ENCODE results near the gene PIK3R5. TPM values are rescaled to one million over a fixed set of nuclear protein-coding genes. Genes with fewer than 3 reads are reported as not detected.

Gene PIK3R5
- total RNA-seq, 2 experiments from 2014 or later: 0.76 to 1.5 TPM

DNA sequence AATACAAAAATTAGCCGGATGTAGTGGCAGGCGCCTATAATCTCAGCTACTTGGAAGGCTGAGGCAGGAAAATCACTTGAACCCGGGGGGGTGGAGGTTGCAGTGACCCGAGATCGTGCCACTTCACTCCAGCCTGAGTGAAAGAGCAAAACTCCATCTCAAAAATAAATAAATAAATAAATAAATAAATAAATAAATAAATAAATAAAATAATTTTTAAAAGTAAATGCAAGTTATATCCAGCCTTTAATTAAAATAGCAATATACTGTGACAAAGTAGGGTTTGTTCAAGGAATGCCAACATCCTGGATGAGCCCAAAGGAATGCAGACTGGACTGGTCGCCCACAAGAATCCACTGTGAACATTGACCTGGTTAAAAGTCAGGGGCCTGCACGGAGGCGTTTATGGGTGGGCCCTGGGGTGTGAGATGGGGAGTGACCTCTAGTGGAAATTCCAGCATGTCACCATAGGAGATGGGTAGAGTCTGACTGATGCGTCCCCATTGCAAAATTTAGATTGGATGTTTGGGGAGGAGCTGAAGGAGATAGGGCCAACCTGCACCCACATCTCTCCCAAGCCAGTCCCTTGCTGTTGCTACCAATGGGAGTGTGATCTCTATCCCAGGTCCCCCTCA, 9.7 kb upstream of the PIK3R5 start:
- H3K9me3 ChIP-seq (ENCODE audit: low read length): no peaks in the 10 kb centered on the region
- H3K4me1 ChIP-seq (ENCODE audit: insufficient read depth, low read length, poor library complexity, severe bottlenecking): no peaks in the 10 kb centered on the region
- no peaks in the 10 kb centered on the region for H4K20me1 ChIP-seq (ENCODE audit: insufficient read depth, low read length)
- H3K27ac ChIP-seq (ENCODE audit: low read depth, low read length, poor library complexity, severe bottlenecking): no peak overlapping the region
- no peak overlapping the region for H3K4me2 ChIP-seq (ENCODE audit: low read length)
- ChIA-PET CTCF (ENCODE audit: unreplicated experiment) (no interaction called here), POLR2A (no interaction called here)
- BruUV-seq (replicated peaks): no TSS peak
- TF ChIP-seq EZH2phosphoT487 (IDR thresholded peaks at IDR 0.05; ENCODE audit: borderline replicate concordance, low read depth, low read length): no peak
- TF ChIP-seq, protein P1, sequence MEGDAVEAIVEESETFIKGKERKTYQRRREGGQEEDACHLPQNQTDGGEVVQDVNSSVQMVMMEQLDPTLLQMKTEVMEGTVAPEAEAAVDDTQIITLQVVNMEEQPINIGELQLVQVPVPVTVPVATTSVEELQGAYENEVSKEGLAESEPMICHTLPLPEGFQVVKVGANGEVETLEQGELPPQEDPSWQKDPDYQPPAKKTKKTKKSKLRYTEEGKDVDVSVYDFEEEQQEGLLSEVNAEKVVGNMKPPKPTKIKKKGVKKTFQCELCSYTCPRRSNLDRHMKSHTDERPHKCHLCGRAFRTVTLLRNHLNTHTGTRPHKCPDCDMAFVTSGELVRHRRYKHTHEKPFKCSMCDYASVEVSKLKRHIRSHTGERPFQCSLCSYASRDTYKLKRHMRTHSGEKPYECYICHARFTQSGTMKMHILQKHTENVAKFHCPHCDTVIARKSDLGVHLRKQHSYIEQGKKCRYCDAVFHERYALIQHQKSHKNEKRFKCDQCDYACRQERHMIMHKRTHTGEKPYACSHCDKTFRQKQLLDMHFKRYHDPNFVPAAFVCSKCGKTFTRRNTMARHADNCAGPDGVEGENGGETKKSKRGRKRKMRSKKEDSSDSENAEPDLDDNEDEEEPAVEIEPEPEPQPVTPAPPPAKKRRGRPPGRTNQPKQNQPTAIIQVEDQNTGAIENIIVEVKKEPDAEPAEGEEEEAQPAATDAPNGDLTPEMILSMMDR (conservative IDR thresholded peaks at IDR 0.05; ENCODE audit: low read length): no peak; the same call in 1 of the 2 replicates
- no peaks in the 10 kb centered on the region for H3K79me2 ChIP-seq (ENCODE audit: insufficient read depth, low read depth, low read length)
- H2AFZ ChIP-seq (ENCODE audit: low read length): no peak overlapping the region
- no peaks in the 10 kb centered on the region for H3K36me3 ChIP-seq (ENCODE audit: insufficient read depth, low read length)
- no peak for DNase-seq (ENCODE audit: low spot score)
- no peaks in the 10 kb centered on the region for H3K9me2 ChIP-seq (ENCODE audit: insufficient read depth, low read length)
- intact Hi-C loops (cut with micrococcal nuclease; ENCODE audit: unreplicated experiment): no loop called here
- H3K4me3 ChIP-seq (ENCODE audit: low read depth, low read length, poor library complexity, severe bottlenecking): no peak overlapping the region

DNA sequence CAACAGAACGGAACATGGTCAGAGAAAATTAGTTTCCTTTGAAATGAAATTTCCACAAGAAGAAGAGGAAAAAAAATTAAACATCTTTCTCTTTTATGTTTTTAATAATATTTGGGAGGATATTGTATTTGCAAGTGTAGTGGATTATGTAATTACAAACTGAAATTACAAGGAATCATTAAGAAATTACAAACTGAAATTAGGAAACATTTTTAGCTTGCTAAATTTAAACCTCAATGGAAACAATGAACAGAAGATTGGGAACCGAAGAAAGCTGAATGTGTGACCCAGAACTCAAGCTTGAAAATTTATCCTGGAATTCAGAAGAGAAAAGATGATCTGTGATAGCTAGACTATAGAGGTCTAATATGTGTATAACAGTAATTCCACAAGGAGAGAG, 4.4 kb upstream of the PIK3R5 start:
- H3K79me2 ChIP-seq (ENCODE audit: insufficient read depth, low read depth, low read length): no peaks in the 10 kb centered on the region
- CTCF ChIA-PET (ENCODE audit: unreplicated experiment): no interaction called here

More for the DNA sequence above, 4.4 kb upstream of the PIK3R5 start:
- Histone ChIP-seq H2AFZ (ENCODE audit: low read length) (no peak overlapping the region), H3K4me2 (ENCODE audit: low read length) (no peak overlapping the region), H3K4me3 (ENCODE audit: low read depth, low read length, poor library complexity, severe bottlenecking) (no peak overlapping the region), H3K9me2 (ENCODE audit: insufficient read depth, low read length) (no peaks in the 10 kb centered on the region), H3K4me1 (ENCODE audit: insufficient read depth, low read length, poor library complexity, severe bottlenecking) (peaks cover 5% of the 10 kb centered on the region), H3K27ac (ENCODE audit: low read depth, low read length, poor library complexity, severe bottlenecking) (no peak overlapping the region), H3K9me3 (ENCODE audit: low read length) (0 out of 2 replicates have a peak, but pooled peaks cover 4% of the 10 kb centered on the region), H4K20me1 (ENCODE audit: insufficient read depth, low read length) (no peaks in the 10 kb centered on the region), H3K36me3 (ENCODE audit: insufficient read depth, low read length) (no peaks in the 10 kb centered on the region)
- DNase-seq (ENCODE audit: low spot score): no peak
- POLR2A ChIA-PET: interaction anchor here (0.7 kb wide), 1 partner anchor 1451 kb away, joined by 6 read pairs; no protein-coding TSS in a partner anchor
- BruUV-seq (replicated peaks): no TSS peak
- TF ChIP-seq, protein P1 (conservative IDR thresholded peaks at IDR 0.05; ENCODE audit: low read length): no peak
- TF ChIP-seq EZH2phosphoT487 (IDR thresholded peaks at IDR 0.05; ENCODE audit: borderline replicate concordance, low read depth, low read length): no peak
- intact Hi-C loops (cut with micrococcal nuclease; ENCODE audit: unreplicated experiment): loop anchor here (10.0 kb wide), 1 partner anchor 335 kb away; the partner anchor contains the start of gene MYH10

Measured in OCI-LY7 (cell line).